SK-N-SH treated with all-trans-retinoic acid at 6 μM for 48 hours (cell line): Measurements from ENCODE around the gene PRKG1.

Experiments
- ATAC-seq: fragments of 200-7000 bp; cut with Tn5 transposase; 3 replicates; pipeline ENCODE4 v1.9.1; 2020; ENCODE audit warnings: mild to moderate bottlenecking, moderate library complexity
- ARNTL ChIP-seq: fragments of 450-650 bp; formaldehyde crosslinking; IDR thresholded peaks from 2 replicates; pipeline ENCODE4 v1.5.0; 2020; ENCODE audit warnings: low read depth, mild to moderate bottlenecking, moderate library complexity, borderline replicate concordance
- BACH2 ChIP-seq: fragments of 250-450 bp; sonication (Bioruptor Pico); IDR thresholded peaks from 2 replicates; pipeline ENCODE4 v1.9.0; 2021; ENCODE audit warnings: mild to moderate bottlenecking, borderline replicate concordance
- CSDC2 ChIP-seq: fragments of 250-450 bp; sonication (Bioruptor Pico); IDR thresholded peaks from 2 replicates; pipeline ENCODE4 v1.5.0; 2020; ENCODE audit warnings: mild to moderate bottlenecking, moderate library complexity
- CSRNP3 ChIP-seq: fragments of 250-450 bp; sonication (Bioruptor Pico); IDR thresholded peaks from 2 replicates; pipeline ENCODE4 v1.5.1; 2021; ENCODE audit warnings: mild to moderate bottlenecking, moderate library complexity
- ESRRG ChIP-seq: fragments of 250-450 bp; sonication (Bioruptor Pico); IDR thresholded peaks from 2 replicates; pipeline ENCODE4 v1.6.1; 2021; ENCODE audit warnings: mild to moderate bottlenecking
- GLIS3 ChIP-seq: fragments of 250-450 bp; sonication (Bioruptor Pico); IDR thresholded peaks from 2 replicates; pipeline ENCODE4 v1.5.0; 2020; ENCODE audit warnings: mild to moderate bottlenecking, moderate library complexity
- ISL1 ChIP-seq: fragments of 250-450 bp; sonication (Bioruptor Pico); IDR thresholded peaks from 2 replicates; pipeline ENCODE4 v2.1.2; 2022; ENCODE audit warnings: mild to moderate bottlenecking, moderate library complexity
- OSR1 ChIP-seq: fragments of 250-450 bp; sonication (Bioruptor Pico); IDR thresholded peaks from 2 replicates; pipeline ENCODE4 v1.8.0; 2022; ENCODE audit warnings: moderate library complexity, mild to moderate bottlenecking, inconsistent platforms
- PPARA ChIP-seq: fragments of 250-450 bp; sonication (Bioruptor Pico); IDR thresholded peaks from 2 replicates; pipeline ENCODE4 v1.5.0; 2020; ENCODE audit warnings: mild to moderate bottlenecking, borderline replicate concordance
- RARB ChIP-seq: fragments of 250-450 bp; sonication (Bioruptor Pico); IDR thresholded peaks from 2 replicates; pipeline ENCODE4 v1.8.0; 2021; ENCODE audit warnings: mild to moderate bottlenecking, moderate library complexity
- SNAI2 ChIP-seq: fragments of 250-450 bp; sonication (Bioruptor Pico); IDR thresholded peaks from 2 replicates; pipeline ENCODE4 v1.5.0; 2020; ENCODE audit warnings: mild to moderate bottlenecking, moderate library complexity
- TCF4 ChIP-seq: fragments of 250-450 bp; sonication (Bioruptor Pico); IDR thresholded peaks from 2 replicates; pipeline ENCODE4 v1.8.0; 2021; ENCODE audit warnings: mild to moderate bottlenecking, moderate library complexity, borderline replicate concordance
- TOX ChIP-seq: fragments of 250-450 bp; sonication (Bioruptor Pico); IDR thresholded peaks from 2 replicates; pipeline ENCODE4 v1.8.0; 2021; ENCODE audit warnings: mild to moderate bottlenecking, moderate library complexity, borderline replicate concordance
- ZC3H10 ChIP-seq: fragments of 250-450 bp; sonication (Bioruptor Pico); IDR thresholded peaks from 2 replicates; pipeline ENCODE4 v1.5.1; 2021; ENCODE audit warnings: mild to moderate bottlenecking, moderate library complexity
- ZFP3 ChIP-seq: fragments of 250-450 bp; sonication (Bioruptor Pico); IDR thresholded peaks from 2 replicates; pipeline ENCODE4 v1.5.0; 2020; ENCODE audit warnings: mild to moderate bottlenecking, moderate library complexity
- ZFP30 ChIP-seq: fragments of 450-650 bp; formaldehyde crosslinking; IDR thresholded peaks from 2 replicates; pipeline ENCODE4 v1.5.0; 2022; ENCODE audit warnings: mild to moderate bottlenecking, moderate library complexity
- ZNF565 ChIP-seq: fragments of 450-650 bp; formaldehyde crosslinking; conservative IDR thresholded peaks from 2 replicates; pipeline ENCODE4 v1.5.0; 2020; ENCODE audit warnings: low read depth, mild to moderate bottlenecking, moderate library complexity
- ZNF70 ChIP-seq: fragments of 450-650 bp; formaldehyde crosslinking; IDR thresholded peaks from 2 replicates; pipeline ENCODE4 v1.5.0; 2020; ENCODE audit warnings: mild to moderate bottlenecking, moderate library complexity
- ZNF8 ChIP-seq: fragments of 450-650 bp; formaldehyde crosslinking; IDR thresholded peaks from 2 replicates; pipeline ENCODE4 v1.5.0; 2020; ENCODE audit warnings: mild to moderate bottlenecking, moderate library complexity
- TF ChIP-seq, protein P1 (sequence below): fragments of 250-450 bp; sonication (Bioruptor Pico); IDR thresholded peaks from 2 replicates; pipeline ENCODE4 v1.8.0; 2021; ENCODE audit warnings: low read depth, mild to moderate bottlenecking, moderate library complexity, borderline replicate concordance
- TF ChIP-seq, protein P2 (sequence below): fragments of 250-450 bp; sonication (Bioruptor Pico); IDR thresholded peaks from 2 replicates; pipeline ENCODE4 v1.8.0; 2020; ENCODE audit warnings: mild to moderate bottlenecking, moderate library complexity, borderline replicate concordance

PRKG1 gene

GRCh38 chr10:51400392-51401096 lies 326.3 kb downstream of the PRKG1 start:
- TF ChIP-seq ZNF565 (CRISPR knock-in tag) (no peak), ZC3H10 (CRISPR knock-in tag) (no peak), TOX (no peak), SNAI2 (no peak), RARB (CRISPR knock-in tag) (no peak), PPARA (CRISPR knock-in tag) (no peak), TCF4 (CRISPR knock-in tag) (no peak), ZNF8 (CRISPR knock-in tag) (no peak)
- TF ChIP-seq, all 23 proteins: peak for 0
- no peak for ATAC-seq

DNA sequence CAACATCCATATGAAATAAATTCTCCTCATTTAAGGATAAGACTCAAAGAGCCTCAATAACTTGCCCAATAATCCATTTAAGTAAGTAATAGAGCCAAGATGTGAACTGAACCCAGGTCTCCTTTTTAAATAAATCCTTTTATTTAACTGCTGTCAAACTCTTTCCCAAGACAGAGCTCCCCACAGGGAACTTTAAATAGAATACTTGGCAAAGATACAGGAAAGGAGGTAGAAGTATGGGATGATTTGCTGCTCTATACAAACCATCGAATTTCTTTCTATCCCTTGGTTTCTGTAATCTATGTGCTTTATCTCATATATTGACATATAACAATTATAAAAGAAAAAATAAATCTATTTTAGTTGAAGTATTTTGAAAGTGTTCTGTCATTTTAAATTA lies 329.2 kb downstream of the PRKG1 start:
- peak; percentile 44; the same call in 2 of the 3 replicates for ATAC-seq
- TF ChIP-seq ISL1: peak; percentile 41; the same call in 1 of the 2 replicates
- TF ChIP-seq ZNF565 (CRISPR knock-in tag): no peak
- no peak for TF ChIP-seq RARB (CRISPR knock-in tag)

DNA sequence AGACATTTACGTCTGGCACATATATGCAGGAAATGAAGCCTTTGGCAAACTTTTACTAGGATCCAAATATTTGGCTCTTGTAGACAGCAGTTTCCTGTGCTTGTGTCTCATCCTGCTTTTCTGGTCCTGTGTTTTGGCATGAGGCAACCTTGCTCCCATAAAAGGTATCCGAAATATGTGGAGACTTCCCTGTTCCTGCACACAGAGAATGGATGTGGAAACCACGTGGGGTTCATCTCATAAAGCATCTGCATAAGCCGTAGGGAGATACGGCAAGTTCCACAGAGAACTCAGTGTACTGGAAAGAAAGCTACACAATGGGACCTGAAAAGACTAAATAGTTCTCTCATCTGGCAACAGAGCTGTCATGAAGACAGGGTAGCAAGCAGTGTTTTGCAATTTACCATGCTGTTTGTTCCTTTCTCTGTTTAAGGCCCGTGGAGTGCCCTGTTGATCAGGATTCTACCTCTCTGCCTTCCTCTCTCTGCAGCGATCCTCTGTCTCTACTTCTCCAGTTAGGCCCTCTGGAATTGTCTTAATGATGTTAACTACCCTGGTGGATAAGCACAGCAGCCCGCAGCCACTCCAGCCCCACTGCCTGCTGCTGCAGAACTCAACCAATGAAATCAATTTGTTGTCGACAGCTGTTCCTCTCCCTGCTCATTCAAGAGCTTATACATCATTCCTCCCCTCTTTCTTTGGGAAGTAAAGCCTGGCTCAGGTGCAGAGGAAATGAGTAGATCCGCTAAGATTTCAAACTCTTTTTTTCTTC lies 331.5 kb downstream of the PRKG1 start:
- TF ChIP-seq ZNF565 (CRISPR knock-in tag) (no peak), ZFP30 (CRISPR knock-in tag) (no peak), BACH2 (CRISPR knock-in tag) (no peak), ZNF8 (CRISPR knock-in tag) (no peak), ESRRG (CRISPR knock-in tag) (no peak), SNAI2 (no peak), GLIS3 (CRISPR knock-in tag) (no peak), CSDC2 (CRISPR knock-in tag) (no peak), RARB (CRISPR knock-in tag) (no peak), OSR1 (no peak), ZNF70 (no peak), CSRNP3 (no peak), ZFP3 (CRISPR knock-in tag) (no peak), ARNTL (CRISPR knock-in tag) (no peak)
- TF ChIP-seq, protein P1, sequence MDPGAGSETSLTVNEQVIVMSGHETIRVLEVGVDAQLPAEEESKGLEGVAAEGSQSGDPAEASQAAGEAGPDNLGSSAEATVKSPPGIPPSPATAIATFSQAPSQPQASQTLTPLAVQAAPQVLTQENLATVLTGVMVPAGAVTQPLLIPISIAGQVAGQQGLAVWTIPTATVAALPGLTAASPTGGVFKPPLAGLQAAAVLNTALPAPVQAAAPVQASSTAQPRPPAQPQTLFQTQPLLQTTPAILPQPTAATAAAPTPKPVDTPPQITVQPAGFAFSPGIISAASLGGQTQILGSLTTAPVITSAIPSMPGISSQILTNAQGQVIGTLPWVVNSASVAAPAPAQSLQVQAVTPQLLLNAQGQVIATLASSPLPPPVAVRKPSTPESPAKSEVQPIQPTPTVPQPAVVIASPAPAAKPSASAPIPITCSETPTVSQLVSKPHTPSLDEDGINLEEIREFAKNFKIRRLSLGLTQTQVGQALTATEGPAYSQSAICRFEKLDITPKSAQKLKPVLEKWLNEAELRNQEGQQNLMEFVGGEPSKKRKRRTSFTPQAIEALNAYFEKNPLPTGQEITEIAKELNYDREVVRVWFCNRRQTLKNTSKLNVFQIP (CRISPR knock-in tag): no peak
- TF ChIP-seq, protein P2, sequence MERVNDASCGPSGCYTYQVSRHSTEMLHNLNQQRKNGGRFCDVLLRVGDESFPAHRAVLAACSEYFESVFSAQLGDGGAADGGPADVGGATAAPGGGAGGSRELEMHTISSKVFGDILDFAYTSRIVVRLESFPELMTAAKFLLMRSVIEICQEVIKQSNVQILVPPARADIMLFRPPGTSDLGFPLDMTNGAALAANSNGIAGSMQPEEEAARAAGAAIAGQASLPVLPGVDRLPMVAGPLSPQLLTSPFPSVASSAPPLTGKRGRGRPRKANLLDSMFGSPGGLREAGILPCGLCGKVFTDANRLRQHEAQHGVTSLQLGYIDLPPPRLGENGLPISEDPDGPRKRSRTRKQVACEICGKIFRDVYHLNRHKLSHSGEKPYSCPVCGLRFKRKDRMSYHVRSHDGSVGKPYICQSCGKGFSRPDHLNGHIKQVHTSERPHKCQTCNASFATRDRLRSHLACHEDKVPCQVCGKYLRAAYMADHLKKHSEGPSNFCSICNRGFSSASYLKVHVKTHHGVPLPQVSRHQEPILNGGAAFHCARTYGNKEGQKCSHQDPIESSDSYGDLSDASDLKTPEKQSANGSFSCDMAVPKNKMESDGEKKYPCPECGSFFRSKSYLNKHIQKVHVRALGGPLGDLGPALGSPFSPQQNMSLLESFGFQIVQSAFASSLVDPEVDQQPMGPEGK (CRISPR knock-in tag): no peak
- peak; percentile 32; the same call in 2 of the 3 replicates for ATAC-seq

GRCh38 chr10:51406581-51406980 lies 332.3 kb downstream of the PRKG1 start:
- no peak for ATAC-seq
- TF ChIP-seq ZNF70: no peak
- no peak for TF ChIP-seq ZC3H10 (CRISPR knock-in tag)
- TF ChIP-seq GLIS3 (CRISPR knock-in tag): no peak
- TF ChIP-seq TOX: no peak
- no peak for TF ChIP-seq ESRRG (CRISPR knock-in tag)
- TF ChIP-seq, protein P1 (CRISPR knock-in tag): no peak
